ENCODE results near the gene MYOF.
A peak's percentile ranks its signal among the peaks of the same experiment; 100 is the strongest.

MYOF gene

DNA sequence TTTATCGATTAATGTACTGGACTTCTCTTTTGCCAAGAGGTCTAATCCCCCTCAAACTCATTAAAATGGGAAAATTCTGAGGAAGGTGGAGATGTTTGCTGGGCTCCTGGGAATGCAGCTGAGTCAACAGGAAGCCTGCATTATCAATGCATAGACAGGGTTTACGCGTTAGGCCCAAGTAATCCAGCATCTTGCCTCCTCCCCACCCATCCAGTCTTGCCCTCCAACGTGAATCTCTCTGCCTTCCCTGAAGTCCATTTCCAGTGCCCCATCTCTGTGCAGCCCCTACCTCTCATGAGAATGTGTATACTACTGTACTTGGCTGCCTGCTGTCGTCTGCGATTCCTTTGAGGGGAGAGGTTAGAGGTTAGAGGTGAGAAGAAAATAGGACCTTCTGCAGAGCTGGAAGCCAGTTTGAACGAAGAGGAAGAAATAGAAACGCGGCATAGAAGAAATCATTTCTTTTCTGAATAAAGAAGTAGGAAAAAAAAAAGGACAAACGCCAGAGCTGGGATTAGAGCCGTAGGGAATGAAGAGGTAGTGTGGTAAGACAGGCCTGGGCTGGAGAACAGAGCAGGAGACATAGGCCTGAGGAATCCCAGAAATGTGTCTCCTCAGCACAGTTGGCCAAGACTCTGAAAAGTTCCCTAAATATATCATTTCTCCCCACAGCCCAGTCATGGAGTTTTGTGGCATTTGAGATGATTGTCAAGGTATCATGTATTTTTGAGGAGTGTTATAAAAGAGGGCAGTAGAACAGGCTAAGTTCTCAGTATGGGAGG lies 75.6 kb downstream of the MYOF start:
- Histone ChIP-seq H3K9ac (ENCODE audit: low read depth, low read length) (no peak overlapping the region), H3K27me3 (ENCODE audit: control insufficient read depth, insufficient read depth, low read length) (no peaks in the 10 kb centered on the region), H3K4me1 (ENCODE audit: control insufficient read depth, insufficient read depth, low read length) (no peaks in the 10 kb centered on the region), H3K27ac (ENCODE audit: low read depth, low read length) (no peak overlapping the region), H3K4me3 (ENCODE audit: low read depth, low read length) (no peak overlapping the region), H3K9me3 (ENCODE audit: control insufficient read depth, insufficient read depth, low read length) (no peaks in the 10 kb centered on the region), H3K36me3 (ENCODE audit: control insufficient read depth, insufficient read depth, low read length) (no peaks in the 10 kb centered on the region)

DNA sequence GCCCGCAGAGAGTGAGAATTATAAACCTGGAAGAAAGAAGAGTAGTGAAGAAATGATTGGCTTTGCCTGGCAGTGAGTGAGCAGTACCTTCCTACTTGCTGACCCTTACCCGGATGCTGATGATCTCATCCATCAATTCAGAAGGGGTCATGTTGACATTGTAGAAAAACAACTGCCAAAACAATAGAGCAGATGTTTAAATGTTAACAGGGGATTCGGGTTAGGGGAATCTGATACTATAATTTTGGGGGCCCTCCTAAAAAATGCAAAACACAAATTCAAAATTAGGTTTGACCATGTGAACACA lies 78.1 kb downstream of the MYOF start:
- peak overlapping the region; percentile 10 for H3K27ac ChIP-seq (ENCODE audit: low read depth, low read length)
- H3K36me3 ChIP-seq (ENCODE audit: control insufficient read depth, insufficient read depth, low read length), result no peaks in the 10 kb centered on the region
- H3K9me3 ChIP-seq (ENCODE audit: control insufficient read depth, insufficient read depth, low read length), result no peaks in the 10 kb centered on the region
- H3K27me3 ChIP-seq (ENCODE audit: control insufficient read depth, insufficient read depth, low read length), result no peaks in the 10 kb centered on the region
- no peak overlapping the region for H3K9ac ChIP-seq (ENCODE audit: low read depth, low read length)
- no peak overlapping the region for H3K4me3 ChIP-seq (ENCODE audit: low read depth, low read length)
- no peaks in the 10 kb centered on the region for H3K4me1 ChIP-seq (ENCODE audit: control insufficient read depth, insufficient read depth, low read length)

DNA sequence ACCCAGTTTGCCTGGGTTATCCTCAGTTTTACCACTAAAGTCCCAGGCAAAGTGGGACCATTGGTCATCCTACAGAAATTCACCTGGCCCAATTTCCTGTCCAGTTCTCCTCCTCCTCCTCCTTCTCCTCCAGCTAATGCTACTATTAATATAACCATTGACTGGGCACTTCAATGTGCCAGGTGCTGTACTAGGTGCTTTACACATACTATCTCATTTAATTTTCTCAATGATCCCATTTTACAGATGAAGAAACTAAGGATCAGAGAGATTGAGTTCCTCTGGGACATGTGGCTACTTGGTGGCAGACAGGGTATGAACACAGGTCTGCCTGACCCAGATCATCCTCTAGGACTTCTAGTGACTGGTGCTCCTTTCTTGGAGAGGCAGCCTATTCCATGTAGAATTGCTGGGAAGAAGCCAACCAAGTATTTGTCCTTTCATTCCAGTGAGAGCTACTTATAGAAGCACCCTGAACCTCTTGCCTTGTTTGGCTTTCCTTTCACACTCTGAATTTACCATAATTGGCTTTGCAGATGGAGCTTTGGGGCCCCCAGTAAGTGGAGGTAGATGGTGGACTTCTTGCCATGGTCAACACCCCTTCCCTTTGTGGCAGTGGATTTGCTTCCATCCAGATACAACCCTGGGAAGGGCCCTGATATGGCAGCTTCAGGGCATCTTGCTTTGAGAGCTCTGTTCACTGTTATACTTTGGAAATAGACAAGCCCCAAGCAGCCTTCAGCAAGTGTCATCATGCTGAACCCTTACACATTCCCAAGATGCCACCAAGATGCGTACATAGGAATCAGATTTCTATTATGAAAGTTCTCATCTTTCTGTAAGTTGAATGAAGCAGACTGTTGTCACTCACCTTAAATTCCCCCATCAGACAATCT lies 78.7 kb downstream of the MYOF start:
- Histone ChIP-seq H3K9me3 (ENCODE audit: control insufficient read depth, insufficient read depth, low read length) (no peaks in the 10 kb centered on the region), H3K27ac (ENCODE audit: low read depth, low read length) (no peak overlapping the region), H3K27me3 (ENCODE audit: control insufficient read depth, insufficient read depth, low read length) (no peaks in the 10 kb centered on the region), H3K4me1 (ENCODE audit: control insufficient read depth, insufficient read depth, low read length) (no peaks in the 10 kb centered on the region), H3K4me3 (ENCODE audit: low read depth, low read length) (no peak overlapping the region), H3K36me3 (ENCODE audit: control insufficient read depth, insufficient read depth, low read length) (no peaks in the 10 kb centered on the region), H3K9ac (ENCODE audit: low read depth, low read length) (no peak overlapping the region)

DNA sequence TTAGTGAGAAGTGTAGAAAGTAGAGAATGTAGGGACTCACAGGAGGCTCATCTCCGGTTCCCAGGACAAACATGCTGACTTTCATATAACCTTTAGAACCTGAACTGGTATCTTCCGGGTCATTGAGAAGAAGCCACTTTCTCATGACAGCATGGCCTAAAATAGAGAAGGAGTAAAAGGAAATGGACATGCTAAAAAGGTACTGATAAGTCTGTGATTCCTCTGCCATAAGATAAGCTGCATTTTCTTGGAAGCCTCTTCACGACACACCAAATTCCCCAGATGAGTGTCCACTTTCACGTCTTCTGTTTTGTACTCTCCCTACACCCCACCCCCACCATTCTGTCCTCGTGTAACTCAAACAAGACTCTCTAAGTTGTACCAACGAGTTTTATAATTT lies 79.9 kb downstream of the MYOF start:
- H3K9ac ChIP-seq (ENCODE audit: low read depth, low read length), result no peak overlapping the region
- H3K36me3 ChIP-seq (ENCODE audit: control insufficient read depth, insufficient read depth, low read length), result no peaks in the 10 kb centered on the region
- no peak overlapping the region for H3K27ac ChIP-seq (ENCODE audit: low read depth, low read length)
- H3K4me1 ChIP-seq (ENCODE audit: control insufficient read depth, insufficient read depth, low read length), result no peaks in the 10 kb centered on the region
- no peaks in the 10 kb centered on the region for H3K9me3 ChIP-seq (ENCODE audit: control insufficient read depth, insufficient read depth, low read length)
- no peak overlapping the region for H3K4me3 ChIP-seq (ENCODE audit: low read depth, low read length)
- H3K27me3 ChIP-seq (ENCODE audit: control insufficient read depth, insufficient read depth, low read length), result no peaks in the 10 kb centered on the region

DNA sequence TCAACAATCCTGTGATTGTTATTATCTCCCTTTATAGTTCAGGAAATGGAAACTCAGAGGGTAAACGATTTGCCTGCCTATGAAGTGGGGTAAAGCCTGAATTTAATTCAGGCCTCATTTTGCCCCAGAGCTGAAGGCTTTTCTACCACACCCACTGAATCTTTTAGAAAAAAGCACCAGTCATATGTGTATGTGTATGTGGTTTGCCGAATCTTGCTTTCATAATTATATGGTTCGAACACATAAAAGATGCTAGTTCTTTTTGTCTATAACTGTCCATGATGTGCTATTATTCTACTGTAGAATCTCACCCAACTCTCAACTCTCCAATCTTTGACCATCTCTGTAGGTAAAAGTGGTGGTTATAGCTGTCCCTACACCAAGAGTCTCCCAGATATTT lies 83.6 kb downstream of the MYOF start:
- Histone ChIP-seq H3K27ac (ENCODE audit: low read depth, low read length) (no peak overlapping the region), H3K4me1 (ENCODE audit: control insufficient read depth, insufficient read depth, low read length) (no peaks in the 10 kb centered on the region), H3K4me3 (ENCODE audit: low read depth, low read length) (no peak overlapping the region), H3K36me3 (ENCODE audit: control insufficient read depth, insufficient read depth, low read length) (no peaks in the 10 kb centered on the region), H3K9ac (ENCODE audit: low read depth, low read length) (no peak overlapping the region), H3K9me3 (ENCODE audit: control insufficient read depth, insufficient read depth, low read length) (no peaks in the 10 kb centered on the region), H3K27me3 (ENCODE audit: control insufficient read depth, insufficient read depth, low read length) (no peaks in the 10 kb centered on the region)

DNA sequence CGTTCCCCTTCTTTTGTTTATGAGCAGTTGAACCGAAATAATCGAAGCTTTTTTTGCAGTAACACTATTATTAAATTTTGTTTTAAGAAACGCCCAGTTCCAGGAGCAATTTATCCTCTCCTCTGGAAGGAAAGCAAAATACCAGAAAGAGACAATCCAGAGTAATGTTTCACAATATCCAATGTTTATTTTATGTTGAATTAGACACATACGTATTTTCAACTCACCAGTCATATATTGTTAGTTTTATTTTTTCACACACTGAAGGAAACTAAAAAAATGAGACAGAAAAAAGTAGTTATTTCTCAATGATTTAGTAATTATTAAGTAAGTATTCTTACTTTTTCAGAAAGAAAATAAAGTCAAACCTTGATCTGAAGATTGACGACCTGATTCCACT lies 85.1 kb downstream of the MYOF start:
- no peaks in the 10 kb centered on the region for H3K27me3 ChIP-seq (ENCODE audit: control insufficient read depth, insufficient read depth, low read length)
- no peaks in the 10 kb centered on the region for H3K36me3 ChIP-seq (ENCODE audit: control insufficient read depth, insufficient read depth, low read length)
- no peaks in the 10 kb centered on the region for H3K9me3 ChIP-seq (ENCODE audit: control insufficient read depth, insufficient read depth, low read length)
- H3K4me1 ChIP-seq (ENCODE audit: control insufficient read depth, insufficient read depth, low read length), result no peaks in the 10 kb centered on the region
- H3K4me3 ChIP-seq (ENCODE audit: low read depth, low read length), result no peak overlapping the region
- H3K9ac ChIP-seq (ENCODE audit: low read depth, low read length), result no peak overlapping the region
- no peak overlapping the region for H3K27ac ChIP-seq (ENCODE audit: low read depth, low read length)

DNA sequence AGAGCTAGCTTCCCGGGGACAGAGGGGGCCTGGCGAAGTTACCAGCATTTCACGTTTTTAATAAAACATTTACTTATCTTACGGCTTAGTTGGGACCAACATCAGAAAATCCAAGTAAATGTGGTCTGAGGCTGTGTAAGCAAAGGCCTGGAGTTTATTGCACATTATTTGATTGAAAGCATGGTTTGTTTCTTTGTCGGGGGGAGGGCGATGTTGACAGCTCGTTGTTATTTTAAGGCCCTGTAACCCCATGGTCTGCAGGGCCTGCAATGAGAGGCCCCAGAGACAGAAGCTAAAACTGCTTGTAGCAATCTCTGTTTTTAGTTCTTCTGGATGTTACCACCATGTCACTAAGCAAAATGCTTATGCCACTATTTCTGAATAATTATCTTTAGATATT lies 88.9 kb downstream of the MYOF start:
- H3K27ac ChIP-seq (ENCODE audit: low read depth, low read length), result no peak overlapping the region
- H3K9ac ChIP-seq (ENCODE audit: low read depth, low read length), result no peak overlapping the region
- no peaks in the 10 kb centered on the region for H3K27me3 ChIP-seq (ENCODE audit: control insufficient read depth, insufficient read depth, low read length)
- H3K4me3 ChIP-seq (ENCODE audit: low read depth, low read length), result no peak overlapping the region
- H3K4me1 ChIP-seq (ENCODE audit: control insufficient read depth, insufficient read depth, low read length), result no peaks in the 10 kb centered on the region
- H3K9me3 ChIP-seq (ENCODE audit: control insufficient read depth, insufficient read depth, low read length), result no peaks in the 10 kb centered on the region
- no peaks in the 10 kb centered on the region for H3K36me3 ChIP-seq (ENCODE audit: control insufficient read depth, insufficient read depth, low read length)

DNA sequence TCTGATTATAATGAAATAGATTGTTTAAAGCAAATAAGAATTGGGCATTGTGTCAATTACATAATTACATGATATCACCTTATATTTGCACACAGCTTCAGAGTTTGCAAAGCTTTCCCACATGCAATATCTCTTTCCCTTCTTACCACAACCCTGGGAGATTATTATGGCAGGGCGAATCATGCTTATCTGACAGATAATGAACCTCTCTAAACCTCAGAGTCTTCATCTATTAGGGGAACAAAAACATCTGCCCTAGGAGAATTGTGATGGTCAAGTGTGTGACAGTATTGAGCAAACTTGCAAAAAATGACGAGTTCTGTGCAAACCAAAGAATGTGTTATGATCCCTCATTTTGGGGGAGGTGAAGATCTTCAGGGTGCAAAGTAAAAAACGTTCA lies 90.0 kb downstream of the MYOF start:
- H3K4me1 ChIP-seq (ENCODE audit: control insufficient read depth, insufficient read depth, low read length), result peaks cover 4% of the 10 kb centered on the region; the same call in 1 of the 2 replicates
- H3K36me3 ChIP-seq (ENCODE audit: control insufficient read depth, insufficient read depth, low read length), result no peaks in the 10 kb centered on the region
- H3K9me3 ChIP-seq (ENCODE audit: control insufficient read depth, insufficient read depth, low read length), result no peaks in the 10 kb centered on the region
- H3K9ac ChIP-seq (ENCODE audit: low read depth, low read length), result no peak overlapping the region
- no peak overlapping the region for H3K4me3 ChIP-seq (ENCODE audit: low read depth, low read length)
- no peaks in the 10 kb centered on the region for H3K27me3 ChIP-seq (ENCODE audit: control insufficient read depth, insufficient read depth, low read length)
- H3K27ac ChIP-seq (ENCODE audit: low read depth, low read length), result no peak overlapping the region

DNA sequence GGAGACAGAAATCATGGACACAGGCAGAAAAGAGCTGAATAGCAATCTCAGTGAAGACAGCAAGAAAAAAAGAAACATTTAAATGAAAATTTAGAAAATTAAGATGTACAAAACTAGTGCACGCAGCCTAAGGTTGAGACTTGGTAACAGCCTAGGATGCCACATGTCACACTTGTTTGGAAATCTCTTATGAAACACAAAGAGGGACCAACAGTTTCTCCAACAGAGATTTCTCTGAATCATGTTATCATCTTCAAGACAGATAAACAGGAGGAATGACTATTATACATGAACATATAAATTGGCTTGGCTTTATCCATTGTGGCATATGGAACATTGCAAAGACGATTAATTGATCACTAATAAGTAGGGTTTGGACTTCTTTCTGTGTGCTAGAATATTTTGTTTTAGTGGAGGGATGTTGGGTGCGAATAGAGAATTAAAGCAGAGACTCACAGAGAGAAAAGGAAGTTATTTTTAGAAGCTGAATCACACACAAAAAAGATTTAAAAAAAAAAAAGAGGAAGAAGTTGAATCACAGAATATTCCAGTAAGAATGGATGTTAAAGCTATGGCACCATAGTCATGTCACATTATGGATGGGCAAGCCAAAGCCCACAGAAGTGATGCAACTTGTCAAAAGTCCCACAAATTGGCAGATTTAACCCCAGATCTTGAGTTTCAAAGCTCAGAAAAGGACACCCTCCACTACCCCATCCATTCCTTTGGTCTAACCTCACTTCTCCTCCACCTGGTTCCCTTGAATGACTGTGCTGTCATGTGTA lies 91.6 kb downstream of the MYOF start:
- Histone ChIP-seq H3K36me3 (ENCODE audit: control insufficient read depth, insufficient read depth, low read length) (no peaks in the 10 kb centered on the region), H3K9me3 (ENCODE audit: control insufficient read depth, insufficient read depth, low read length) (no peaks in the 10 kb centered on the region), H3K4me3 (ENCODE audit: low read depth, low read length) (no peak overlapping the region), H3K27ac (ENCODE audit: low read depth, low read length) (no peak overlapping the region), H3K4me1 (ENCODE audit: control insufficient read depth, insufficient read depth, low read length) (peaks cover 4% of the 10 kb centered on the region; the same call in 1 of the 2 replicates), H3K9ac (ENCODE audit: low read depth, low read length) (no peak overlapping the region), H3K27me3 (ENCODE audit: control insufficient read depth, insufficient read depth, low read length) (no peaks in the 10 kb centered on the region)

DNA sequence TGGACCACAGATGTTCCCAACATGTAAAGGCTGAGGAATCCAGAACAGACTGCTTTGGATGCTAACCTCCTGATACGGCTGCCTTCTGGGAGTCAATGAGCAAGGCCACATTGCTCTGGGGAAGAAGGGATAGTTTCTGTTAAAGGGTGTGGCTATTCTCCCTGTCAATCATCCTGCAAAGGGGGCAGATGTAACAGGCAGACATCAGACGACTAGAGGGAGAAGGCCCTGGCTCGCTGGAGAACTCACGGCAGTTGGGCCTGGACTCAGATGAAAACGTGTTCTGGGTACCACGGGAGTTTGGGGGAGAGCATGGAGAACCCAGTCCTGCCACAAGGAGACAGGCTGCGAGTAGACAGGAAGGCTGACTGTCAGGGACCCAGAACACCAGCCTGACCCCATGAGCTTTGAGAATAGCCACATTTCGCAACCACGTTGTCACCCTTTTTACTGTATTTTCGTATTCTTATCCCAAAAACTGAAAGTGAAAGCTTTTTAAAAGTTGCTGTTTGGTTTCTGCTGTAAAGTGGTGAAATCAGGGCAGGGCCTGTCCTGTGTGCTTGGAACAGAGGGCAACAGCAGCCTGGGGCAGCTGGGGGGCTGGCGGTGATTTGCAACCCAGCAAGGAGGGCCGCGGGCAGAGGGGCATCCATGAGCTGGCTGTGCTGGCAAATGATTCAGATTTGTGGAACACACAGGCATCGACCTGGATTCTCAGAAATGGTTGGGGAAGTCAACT lies 95.3 kb downstream of the MYOF start:
- Histone ChIP-seq H3K4me1 (ENCODE audit: control insufficient read depth, insufficient read depth, low read length) (peaks cover 4% of the 10 kb centered on the region; the same call in 1 of the 2 replicates), H3K36me3 (ENCODE audit: control insufficient read depth, insufficient read depth, low read length) (no peaks in the 10 kb centered on the region), H3K27me3 (ENCODE audit: control insufficient read depth, insufficient read depth, low read length) (no peaks in the 10 kb centered on the region), H3K4me3 (ENCODE audit: low read depth, low read length) (no peak overlapping the region), H3K27ac (ENCODE audit: low read depth, low read length) (no peak overlapping the region), H3K9me3 (ENCODE audit: control insufficient read depth, insufficient read depth, low read length) (no peaks in the 10 kb centered on the region), H3K9ac (ENCODE audit: low read depth, low read length) (no peak overlapping the region)
